Activated CD4-positive, alpha-beta T cell treated with anti-CD3 and anti-CD28 coated beads for 48 hours (primary cell): ENCODE data around the gene FHIT.

Experiments
- DNase-seq: peaks from one replicate; pipeline ENCODE4 v3.0.0-alpha.2; 2020

FHIT gene

DNA sequence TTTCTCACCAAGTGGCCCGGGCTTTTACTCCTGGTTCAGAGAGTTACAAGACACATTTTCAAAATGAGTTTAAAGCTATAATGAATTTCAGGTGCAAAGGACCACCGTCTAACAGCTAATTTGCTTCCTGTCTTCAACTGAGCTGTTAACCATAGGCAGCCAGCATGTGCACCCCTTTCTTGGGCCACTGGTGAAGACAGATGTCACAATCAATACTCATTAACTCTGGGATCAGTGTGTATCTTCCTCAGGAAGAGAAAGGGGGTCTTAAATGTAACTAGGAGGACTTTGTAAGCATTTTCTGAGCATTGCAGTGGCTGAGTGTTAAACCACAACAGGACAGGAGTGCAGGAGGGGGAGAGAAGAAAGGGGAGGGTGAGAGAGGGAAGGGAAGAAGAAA, 1450.8 kb downstream of the FHIT start:
- DNase-seq = no peak

DNA sequence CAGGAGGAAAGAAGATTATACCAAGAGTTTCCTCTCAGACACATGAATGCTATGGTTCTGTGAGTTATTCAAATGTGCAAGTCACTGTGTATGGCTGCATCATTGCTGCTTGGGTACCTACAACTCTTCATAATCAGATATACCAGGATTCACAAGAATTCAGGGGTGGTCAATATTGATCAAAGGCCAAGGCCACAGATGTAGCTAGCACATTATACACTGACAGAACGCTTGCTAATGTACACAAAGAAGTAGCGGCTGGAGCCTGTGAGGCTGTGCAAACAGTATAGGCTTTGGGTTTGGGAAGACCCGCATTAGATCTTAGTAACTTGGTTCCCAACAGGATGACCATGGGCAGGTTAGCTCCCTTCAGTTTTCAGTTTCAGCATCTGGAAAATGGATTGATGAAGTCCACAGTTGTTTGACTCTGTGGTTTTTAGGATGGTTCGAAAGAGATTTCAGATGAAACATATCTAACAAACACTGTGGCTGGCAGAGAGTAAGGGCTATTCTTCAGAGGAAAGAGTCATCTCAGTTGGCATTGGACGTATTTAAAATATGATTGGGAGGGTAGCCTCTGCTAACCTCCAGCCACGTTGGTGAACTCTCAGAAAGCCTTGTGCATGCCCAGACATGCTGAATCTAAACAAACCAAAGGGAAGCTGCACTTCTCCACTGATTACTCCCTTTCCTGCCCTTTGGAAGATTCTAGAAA, 1452.7 kb downstream of the FHIT start:
- DNase-seq = no peak

DNA sequence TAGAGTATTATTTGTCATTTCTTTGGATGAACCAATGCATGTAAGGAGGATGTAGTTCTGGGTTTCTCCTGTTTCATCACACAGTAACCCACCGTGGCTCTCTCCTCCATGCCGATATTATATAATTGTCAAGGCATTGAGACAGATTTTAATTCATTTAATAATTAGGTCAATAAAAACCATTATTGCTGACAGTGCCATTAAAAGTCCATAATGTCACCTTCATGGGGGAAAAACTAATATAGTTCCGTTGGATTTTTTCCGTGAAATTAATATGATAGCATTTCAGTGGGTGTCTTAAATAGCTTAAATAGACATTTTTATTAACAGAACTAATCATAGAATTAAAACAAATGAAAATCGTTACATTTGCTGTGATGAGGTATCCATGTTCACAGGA, 1453.7 kb downstream of the FHIT start:
- no peak for DNase-seq

DNA sequence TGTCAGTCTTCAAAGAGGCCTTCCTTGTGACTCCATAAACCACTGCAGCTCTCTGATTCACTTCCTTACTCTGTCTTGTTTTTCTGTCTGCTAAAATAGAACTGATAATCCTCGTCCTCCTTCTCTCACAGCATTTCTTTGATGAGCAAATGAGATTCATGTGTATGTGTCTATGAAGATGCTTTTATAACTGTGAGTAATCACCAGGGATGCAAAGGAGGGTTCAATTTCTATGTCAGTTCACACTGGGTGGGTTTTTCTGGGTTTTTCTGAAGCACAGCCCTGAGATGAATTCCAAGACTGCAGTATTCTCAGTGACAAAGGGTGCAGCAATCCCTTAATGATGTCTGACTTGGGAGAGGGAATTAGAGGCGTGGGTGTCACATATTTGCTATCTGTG, 1454.8 kb downstream of the FHIT start:
- DNase-seq = no peak

DNA sequence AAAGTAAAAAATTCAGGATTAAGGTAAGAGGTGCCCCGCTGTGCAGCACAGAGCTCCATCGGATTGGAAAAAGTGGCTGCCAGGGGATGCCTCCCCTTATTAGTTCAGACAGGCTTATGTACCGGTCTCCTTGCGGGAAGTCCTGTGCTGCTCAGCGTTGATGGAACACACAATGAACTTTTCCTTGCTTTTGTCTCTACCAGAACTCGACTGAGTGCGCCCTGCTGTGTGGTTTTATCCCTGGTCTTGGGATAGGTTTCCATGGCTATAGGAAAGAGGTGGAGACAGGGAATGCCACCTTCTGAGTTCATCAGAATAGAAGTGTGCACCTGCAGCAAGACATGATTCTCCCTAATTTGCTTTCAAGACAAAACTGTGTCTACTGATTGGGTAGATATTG, 1455.5 kb downstream of the FHIT start:
- DNase-seq = no peak

DNA sequence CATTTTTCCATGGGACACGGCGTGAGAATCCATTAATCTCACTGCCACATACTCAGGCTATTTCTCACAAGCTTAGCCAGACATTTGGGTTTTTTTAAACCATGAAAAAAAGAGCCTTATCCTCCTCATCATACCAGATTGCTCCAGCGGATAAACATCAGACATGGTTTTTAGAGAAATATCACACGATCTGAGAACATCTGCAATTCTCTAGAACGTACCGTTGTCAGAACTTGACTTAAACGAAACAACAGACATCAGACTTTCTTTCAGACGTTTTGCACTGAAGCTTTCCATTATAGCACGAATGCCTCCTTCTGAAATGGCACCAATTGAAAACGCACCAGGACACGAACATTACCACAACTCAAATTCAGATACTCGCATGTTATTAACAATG, 1457.3 kb downstream of the FHIT start:
- DNase-seq = no peak

DNA sequence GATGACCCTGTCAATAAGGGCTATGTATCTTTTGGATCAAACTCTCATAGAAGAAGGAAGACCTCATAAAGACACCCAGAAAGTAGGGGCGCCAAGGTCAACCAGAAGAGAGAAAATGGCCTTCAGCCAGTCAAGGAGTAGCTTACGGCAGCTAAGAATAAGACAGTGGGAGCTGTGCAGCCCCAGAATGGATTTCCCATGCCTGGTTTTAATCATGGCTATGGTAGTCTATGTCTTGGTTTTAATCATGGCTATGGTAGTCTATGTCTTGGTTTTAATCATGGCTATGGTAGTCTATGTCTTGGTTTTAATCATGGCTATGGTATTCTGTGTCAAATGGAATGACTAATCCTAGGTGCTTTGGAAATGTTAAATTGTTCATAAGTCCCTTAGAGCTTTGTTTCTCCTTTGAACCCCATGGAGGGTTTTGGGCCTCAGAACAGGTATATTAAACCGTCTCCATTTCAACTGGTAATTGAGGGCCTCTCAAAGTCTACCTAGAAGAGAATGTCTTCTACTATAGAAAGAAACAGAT, 1459.4 kb downstream of the FHIT start:
- no peak for DNase-seq

DNA sequence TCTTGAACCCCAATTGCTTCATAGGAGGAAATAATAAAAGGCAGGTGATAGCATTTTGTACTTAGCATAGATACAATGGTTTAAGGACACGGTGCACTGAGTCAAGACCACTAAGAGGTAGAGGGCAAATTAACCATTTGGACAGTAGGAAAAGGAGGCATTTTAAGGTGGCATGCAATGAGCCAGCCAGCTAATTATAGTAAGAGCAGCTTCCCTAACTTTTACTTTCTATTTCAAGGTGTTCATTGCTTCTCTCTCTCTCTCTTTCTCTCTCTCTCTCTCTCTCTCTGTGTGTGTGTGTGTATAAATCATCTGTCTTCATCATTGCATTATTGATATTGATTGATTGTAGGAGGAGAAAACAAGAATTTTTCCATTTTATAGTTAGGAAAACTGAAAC, 1461.0 kb downstream of the FHIT start:
- DNase-seq = no peak

DNA sequence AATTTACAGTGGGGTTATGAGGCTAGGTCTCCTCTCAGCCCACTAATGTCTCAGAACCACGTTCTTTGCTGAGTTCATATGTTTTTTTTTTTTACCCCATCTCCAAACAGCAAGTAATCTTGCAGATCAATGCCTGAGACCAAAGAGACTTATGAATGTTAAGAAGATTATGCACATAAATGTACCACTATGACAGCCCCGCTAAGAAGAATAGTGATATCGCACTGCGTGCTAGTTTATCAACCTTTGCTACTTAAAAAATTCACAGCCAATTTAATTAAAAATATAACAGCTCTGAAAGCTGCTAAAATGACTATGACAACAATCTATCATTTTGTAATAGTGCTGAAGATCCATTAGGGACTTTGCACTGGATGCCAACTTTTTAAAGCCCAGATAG, 1462.5 kb downstream of the FHIT start:
- no peak for DNase-seq

DNA sequence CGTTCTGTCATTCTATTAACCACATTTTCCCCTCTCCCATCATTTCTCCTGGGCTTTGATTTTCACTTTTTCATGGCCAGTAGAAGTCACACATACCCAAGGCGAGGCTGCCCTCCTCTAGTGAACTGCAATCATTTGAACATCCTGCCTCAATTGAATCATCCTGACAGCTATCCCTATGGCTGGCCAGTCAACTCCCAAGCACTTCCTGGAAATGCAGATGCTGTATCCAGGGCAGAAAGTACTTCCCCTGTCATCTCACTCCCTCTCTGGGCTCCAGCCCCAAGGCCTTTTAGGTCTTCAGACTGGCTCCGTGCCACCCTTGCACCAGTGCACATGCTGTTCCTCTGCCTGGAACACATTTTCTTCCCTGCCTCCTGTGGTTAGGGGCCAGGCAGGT, 1463.1 kb downstream of the FHIT start:
- DNase-seq = no peak

DNA sequence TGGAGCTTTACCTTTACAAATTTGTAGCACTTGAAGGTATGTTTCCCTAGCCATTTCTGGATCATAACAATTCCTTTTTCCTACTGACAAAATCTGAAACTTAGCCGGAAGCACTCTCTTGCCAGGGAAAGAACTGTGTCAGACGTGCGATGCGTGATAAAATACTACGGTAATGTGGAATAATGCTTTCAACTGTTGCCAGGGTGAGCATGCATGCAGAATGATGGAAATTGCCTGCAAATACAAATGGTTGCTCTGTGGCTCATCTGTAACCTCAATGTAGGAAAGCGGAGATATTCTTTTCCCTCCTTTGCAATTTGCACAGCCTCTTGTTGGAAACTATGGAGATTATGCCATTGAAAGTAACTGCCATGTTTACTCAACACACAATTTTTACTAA, 1464.9 kb downstream of the FHIT start:
- no peak for DNase-seq

DNA sequence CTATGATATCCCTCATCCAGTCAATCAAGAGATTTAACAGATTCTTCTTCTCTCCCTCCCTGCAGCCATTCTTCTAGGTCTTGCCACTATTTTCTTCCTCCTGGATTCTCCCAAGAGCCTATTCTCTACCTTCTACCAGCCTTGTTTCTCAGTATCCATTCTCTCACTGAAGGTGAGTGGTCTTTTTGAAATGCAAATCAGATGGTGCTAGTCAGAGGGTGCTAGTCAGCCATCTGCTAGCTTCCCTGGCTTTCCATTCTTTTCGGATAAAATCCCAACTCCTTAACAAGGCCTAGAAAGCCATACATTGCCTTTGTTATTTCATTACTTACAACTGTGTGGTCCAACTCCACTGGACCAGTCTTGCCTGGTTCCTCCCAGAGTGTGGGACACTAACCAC, 1467.1 kb downstream of the FHIT start:
- DNase-seq = no peak

DNA sequence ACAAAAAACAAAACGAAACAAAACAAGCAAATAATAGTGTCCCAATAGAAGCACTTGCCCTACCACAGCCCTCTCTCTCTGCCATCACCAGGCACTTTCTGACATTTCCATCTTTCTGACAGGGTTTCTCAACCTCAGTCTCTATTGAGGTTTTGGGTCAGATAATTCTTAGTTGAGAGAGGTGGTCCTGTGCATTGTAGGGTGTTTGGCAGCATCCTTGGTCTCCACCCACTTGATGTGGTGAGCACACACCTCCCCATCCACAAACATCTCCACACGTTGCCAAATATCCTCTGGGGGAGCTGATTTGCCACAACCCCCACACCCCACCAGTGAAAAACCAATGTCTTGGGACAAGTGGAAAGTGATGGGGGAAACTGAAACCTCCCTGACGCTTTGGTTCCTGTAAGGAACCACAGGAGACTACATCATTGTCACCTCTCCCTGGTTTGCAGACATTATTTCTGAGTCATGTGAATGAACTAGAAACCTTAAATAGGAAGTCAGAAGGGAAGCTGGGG, 1467.7 kb downstream of the FHIT start:
- DNase-seq = peak; percentile 55

DNA sequence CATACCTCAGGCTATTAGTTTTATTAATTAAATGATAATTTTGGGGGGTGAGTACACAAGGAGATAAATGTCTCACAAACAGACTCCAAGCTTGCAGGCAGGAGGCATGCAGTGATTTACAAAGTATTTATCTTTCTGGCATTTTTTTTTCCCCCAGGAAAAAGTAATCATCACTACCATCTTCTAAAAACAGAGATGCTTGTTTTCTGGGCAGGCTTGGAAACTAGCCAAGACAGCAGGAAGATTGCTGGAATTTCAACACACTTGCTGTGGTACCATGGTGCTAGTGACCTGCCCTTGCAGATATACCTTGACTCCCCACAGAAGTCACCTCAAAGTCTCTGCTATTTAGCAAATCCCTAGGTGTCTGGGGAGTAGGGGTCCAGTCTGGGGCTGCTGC, 1468.6 kb downstream of the FHIT start:
- no peak for DNase-seq

DNA sequence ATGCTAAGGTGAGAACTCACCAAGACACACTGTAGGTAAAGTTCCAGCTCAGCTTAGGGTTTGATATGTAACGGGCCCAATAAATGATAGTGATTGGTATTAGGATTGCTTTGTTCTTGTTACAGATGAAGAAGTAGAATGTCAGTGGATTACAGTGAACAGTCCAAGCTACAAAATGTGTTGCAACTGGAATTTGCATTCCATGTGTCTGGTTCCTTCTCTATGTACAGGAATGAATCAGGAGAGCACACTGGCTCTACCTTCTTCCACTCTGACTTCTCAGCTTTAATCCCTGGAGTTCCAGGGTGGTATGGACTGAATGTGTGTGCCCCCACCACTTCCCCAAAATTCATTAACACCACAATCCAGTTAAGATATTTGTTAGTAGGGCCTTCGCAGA, 1471.0 kb downstream of the FHIT start:
- no peak for DNase-seq

DNA sequence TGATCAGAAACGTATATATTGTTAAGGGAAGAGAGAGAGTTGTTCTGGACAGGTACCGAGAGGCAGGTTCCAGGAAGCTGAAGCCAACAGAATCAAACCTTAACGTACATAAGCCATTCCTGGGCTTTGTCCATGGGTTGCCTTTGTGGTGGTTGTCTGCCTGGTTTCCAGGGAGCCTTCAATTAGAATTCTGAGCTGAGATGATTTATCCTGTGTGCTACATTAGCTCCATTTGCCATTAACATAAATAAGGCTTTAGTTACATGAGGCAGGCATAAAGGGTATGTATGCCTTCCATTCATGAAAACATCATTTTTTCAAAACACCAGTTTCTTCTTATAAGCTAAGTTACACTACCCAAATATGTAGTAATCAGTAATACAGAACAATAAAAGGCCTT, 1472.0 kb downstream of the FHIT start:
- DNase-seq = no peak

DNA sequence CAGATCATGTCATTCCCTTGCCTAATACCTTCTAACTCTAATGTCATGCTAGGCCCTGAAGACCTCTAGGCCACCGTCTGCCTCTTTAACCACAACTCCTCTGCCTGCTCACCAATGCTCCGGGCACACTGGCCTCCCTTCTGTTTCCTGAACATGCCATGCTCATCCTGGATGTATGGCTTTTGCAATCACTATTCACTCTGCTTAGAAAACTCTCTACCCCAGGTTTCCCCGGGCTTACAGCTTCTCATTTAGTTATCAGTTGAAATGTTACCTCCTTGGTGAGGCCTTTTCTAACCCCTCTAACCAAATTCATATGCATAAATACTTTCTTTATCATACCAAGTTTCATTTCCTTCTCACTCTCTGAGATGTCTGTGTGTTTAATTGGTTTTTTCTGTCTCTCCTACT, 1473.6 kb downstream of the FHIT start:
- DNase-seq = no peak

DNA sequence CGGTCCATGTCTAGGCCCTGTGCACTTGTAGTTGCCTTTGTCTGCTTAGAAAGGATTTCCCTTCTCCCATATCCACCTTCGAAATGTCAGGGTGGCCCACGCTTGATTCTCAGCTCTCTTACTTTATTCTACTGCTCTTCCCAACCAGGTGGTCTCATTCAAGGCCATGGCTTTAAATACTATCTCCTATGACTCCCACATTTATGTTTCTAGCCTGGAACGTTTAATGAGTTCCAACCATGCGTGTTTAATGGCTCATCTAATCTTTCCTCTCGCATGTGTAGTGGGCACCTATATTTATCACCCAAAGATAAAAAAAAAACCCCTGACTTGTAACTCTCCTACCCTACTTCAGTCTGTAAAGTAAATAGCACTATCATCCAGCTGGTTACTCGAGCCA, 1474.2 kb downstream of the FHIT start:
- no peak for DNase-seq

DNA sequence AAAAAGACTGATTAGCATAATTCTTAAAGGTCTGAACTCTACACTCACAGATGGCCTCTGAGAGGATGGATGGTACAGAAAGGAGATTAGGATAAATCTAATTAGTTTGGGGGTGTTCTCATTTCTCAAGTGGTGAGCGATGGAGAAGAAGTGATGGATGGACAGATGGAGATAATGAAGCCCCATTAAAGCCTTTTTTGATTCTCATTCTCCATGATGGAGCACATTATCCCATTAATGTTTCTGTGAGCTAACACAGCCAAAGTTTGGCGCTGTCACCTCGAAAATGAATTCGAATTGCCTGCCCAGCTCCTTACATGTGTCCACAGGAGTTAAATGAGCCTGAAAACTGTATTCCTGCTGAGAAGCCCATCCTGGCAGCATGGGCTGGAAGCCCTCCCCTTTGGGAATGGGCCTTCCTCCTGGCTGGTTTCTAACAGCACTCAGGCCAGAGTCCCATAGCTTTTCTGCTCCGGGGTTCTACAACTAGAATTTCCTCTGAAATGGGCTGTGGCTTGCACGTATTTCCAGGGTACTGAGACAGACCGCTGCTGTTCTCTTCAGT, 1475.4 kb downstream of the FHIT start:
- no peak for DNase-seq

DNA sequence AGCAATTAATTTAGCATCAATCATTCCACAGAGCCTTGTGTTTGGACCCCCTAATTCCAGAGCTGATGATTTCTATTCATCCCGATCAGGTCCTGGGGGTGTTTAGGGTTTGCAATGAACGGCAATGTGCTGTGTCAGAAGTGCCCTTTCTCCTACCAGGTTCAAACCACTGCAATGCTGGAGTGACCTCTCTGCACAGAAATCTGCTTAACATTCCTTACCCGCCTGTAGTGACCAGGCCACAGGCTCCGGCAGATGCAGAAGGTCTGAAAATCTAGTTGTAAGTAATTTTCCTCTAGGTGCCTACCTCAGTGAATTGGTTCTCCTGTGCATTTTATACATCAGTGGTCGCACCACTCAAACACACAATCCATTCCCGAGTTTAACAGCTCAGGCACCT, 1476.1 kb downstream of the FHIT start:
- DNase-seq = no peak

DNA sequence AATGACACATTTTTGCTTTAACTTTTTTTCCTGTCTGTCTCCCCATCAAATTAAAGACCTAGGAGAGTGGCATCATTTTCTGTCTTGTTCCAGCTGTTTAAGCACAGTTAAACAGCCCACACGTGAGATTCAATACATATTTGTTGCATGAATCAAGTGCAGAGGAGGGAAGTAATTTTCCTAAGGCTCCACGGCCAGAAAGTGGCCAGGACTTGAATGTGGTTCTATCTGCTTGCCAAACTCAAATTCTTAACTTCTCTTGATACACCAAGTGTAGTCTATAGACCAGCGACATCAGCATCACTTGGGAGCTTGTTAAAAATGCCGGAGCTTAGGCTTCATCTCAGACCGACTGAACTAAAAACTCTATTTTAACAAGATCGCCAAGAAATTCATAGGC, 1476.6 kb downstream of the FHIT start:
- no peak for DNase-seq

DNA sequence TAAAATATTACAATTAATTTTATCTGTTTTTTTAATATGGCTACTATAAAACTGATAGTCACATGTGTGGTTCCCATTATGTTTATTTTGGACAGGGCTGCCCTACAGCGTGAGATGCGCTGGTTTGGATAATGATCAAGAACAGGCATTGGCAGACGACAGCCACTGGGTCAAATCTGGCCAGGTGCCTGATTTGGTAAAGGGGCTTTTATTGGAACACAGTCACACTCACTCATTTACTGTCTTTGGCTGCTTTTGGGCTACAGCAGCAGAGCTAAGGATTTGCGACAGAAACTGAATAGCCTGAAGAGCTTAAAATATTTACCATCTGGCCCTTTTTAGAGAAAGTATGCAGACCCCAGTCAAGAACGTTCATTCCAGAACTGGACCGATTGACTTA, 1477.3 kb downstream of the FHIT start:
- no peak for DNase-seq

DNA sequence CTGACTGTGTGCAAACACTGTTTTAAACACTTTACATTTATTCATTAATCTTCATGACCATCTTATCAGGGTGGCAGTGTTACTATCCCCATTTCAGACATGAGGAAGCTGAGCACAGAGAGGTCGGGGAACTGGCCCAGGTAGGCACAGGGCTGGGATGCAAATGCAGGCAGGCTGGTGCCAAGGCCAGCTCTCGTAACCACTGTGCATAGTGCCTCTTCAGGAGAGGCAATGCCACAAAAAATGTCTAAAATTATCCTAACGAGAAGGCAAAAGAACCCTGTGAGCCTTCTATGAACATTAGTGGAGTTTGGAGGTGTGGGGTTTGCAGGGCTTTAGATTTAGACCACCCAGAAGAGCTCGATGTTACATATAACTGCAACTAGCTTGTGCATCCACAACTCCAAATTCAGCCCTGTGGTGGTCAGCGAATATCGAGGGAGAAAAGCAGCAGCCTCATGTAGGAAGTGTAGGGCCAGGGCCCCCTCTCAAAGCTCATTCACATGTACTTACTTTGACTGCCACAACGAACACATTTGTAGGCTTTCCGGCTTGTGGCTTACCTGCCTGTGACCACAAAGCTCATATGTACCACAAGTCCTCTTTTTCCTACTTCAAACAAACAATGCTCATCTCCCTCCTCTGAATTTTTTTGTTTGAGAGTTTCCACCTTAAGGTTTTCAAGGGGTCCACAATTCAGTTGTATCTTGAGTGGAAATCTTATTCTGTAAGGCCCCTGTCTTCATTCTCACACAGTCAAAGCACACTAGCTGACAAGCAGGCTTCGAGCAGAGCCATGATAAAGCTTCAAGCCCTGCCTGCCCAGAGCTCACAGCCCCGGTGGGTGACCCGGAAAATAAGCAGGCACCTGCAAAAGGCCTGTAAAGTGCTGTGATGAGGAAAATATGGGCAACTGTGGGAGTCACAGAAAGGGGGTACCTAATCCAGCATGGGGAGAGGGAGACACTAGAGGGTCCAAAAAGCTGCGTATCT, 1478.5 kb downstream of the FHIT start:
- peak; percentile 52 for DNase-seq
